HEK293T (cell line): ENCODE measurements around the gene FKBP3.

ENCODE experiments used
- CTCF ChIA-PET: fragments of 350-600 bp; formaldehyde crosslinking; extraction: SDS; loops from one replicate; lab custom pipeline; 2021; ENCODE audit warnings: antibody characterized with exemption, inconsistent platforms; lab: Yijun Ruan, JAX
- POLR2A ChIA-PET: fragments of 350-600 bp; formaldehyde crosslinking; extraction: SDS; loops from one replicate; lab custom pipeline; 2020; ENCODE audit warnings: antibody characterized with exemption, inconsistent platforms; lab: Yijun Ruan, JAX
- DNase-seq: peaks from one replicate; pipeline ENCODE4 v3.0.0; 2012; ENCODE audit warnings: mixed read lengths; ENCODE audit errors: extremely low spot score
- ARNT ChIP-seq: fragments of 450-650 bp; IDR thresholded peaks from 2 replicates; pipeline ENCODE4 v1.6.1; 2017; ENCODE audit warnings: mild to moderate bottlenecking
- BHLHE40 ChIP-seq: fragments of 450-650 bp; IDR thresholded peaks from 2 replicates; pipeline ENCODE4 v1.6.1; 2016; ENCODE audit warnings: mild to moderate bottlenecking, moderate library complexity, borderline replicate concordance
- CTBP1 ChIP-seq: fragments of 450-650 bp; IDR thresholded peaks from 2 replicates; pipeline ENCODE4 v1.6.1; 2016; ENCODE audit warnings: borderline replicate concordance
- ELF4 ChIP-seq: fragments of 450-650 bp; IDR thresholded peaks from 2 replicates; pipeline ENCODE4 v1.6.1; 2017; ENCODE audit warnings: antibody characterized with exemption
- FOXA1 ChIP-seq: fragments of 450-650 bp; IDR thresholded peaks from 2 replicates; pipeline ENCODE4 v1.6.1; 2016; ENCODE audit warnings: mild to moderate bottlenecking
- FOXK2 ChIP-seq: fragments of 450-650 bp; IDR thresholded peaks from 2 replicates; pipeline ENCODE4 v1.6.1; 2016; ENCODE audit warnings: mild to moderate bottlenecking
- FOXM1 ChIP-seq: fragments of 450-650 bp; IDR thresholded peaks from 2 replicates; pipeline ENCODE4 v1.6.1; 2017; ENCODE audit warnings: mild to moderate bottlenecking, borderline replicate concordance
- HDGF ChIP-seq: fragments of 450-650 bp; IDR thresholded peaks from 2 replicates; pipeline ENCODE4 v1.6.1; 2017; ENCODE audit warnings: antibody characterized with exemption, borderline replicate concordance
- L3MBTL2 ChIP-seq: fragments of 450-650 bp; conservative IDR thresholded peaks from 2 replicates; pipeline ENCODE4 v1.6.1; 2016; ENCODE audit warnings: mild to moderate bottlenecking
- LEF1 ChIP-seq: fragments of 450-650 bp; IDR thresholded peaks from 2 replicates; pipeline ENCODE4 v1.6.1; 2017; ENCODE audit warnings: mild to moderate bottlenecking, borderline replicate concordance
- NFRKB ChIP-seq: fragments of 450-650 bp; IDR thresholded peaks from 2 replicates; pipeline ENCODE4 v1.6.1; 2016; ENCODE audit warnings: mild to moderate bottlenecking, moderate library complexity
- SP1 ChIP-seq: fragments of 450-650 bp; IDR thresholded peaks from 2 replicates; pipeline ENCODE4 v1.6.1; 2017
- SUZ12 ChIP-seq: fragments of 450-650 bp; IDR thresholded peaks from 2 replicates; pipeline ENCODE4 v1.6.1; 2016; ENCODE audit warnings: mild to moderate bottlenecking
- TARDBP ChIP-seq: fragments of 450-650 bp; IDR thresholded peaks from 2 replicates; pipeline ENCODE4 v1.6.1; 2016
- ZNF384 ChIP-seq: fragments of 450-650 bp; IDR thresholded peaks from 2 replicates; pipeline ENCODE4 v1.6.1; 2016
- TF ChIP-seq, protein P1 (sequence below): fragments of 450-650 bp; IDR thresholded peaks from 2 replicates; pipeline ENCODE4 v1.6.1; 2016

The FKBP3 gene

DNA sequence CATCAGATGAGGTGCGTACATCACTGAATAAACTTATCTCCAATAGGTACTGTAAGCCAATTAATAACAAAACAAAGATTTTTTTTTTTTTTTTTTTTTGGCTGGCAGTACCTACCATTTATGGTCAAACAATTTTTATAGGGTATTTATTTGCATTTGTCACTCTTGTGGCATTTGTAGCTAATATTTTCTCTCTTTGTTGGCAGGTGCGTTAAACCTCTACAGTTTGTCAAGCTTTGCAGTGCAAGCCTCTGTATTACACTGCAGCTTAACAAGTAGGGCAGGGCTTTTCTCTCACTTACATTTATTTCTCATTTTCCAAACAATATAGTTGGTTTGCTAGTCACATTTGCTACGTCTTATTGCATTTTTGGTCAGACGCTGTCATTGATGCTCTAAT lies 38.1 kb downstream of the FKBP3 start:
- ChIA-PET CTCF (no interaction called here), POLR2A (no interaction called here)
- DNase-seq = no peak
- no peak for TF ChIP-seq FOXA1
- no peak for TF ChIP-seq BHLHE40
- no peak for TF ChIP-seq HDGF
- TF ChIP-seq ARNT = no peak
- TF ChIP-seq L3MBTL2 = no peak
- TF ChIP-seq, protein P1, sequence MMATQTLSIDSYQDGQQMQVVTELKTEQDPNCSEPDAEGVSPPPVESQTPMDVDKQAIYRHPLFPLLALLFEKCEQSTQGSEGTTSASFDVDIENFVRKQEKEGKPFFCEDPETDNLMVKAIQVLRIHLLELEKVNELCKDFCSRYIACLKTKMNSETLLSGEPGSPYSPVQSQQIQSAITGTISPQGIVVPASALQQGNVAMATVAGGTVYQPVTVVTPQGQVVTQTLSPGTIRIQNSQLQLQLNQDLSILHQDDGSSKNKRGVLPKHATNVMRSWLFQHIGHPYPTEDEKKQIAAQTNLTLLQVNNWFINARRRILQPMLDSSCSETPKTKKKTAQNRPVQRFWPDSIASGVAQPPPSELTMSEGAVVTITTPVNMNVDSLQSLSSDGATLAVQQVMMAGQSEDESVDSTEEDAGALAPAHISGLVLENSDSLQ = no peak
- TF ChIP-seq ZNF384 = no peak
- no peak for TF ChIP-seq LEF1
- TF ChIP-seq FOXM1 = no peak
- no peak for TF ChIP-seq NFRKB
- no peak for TF ChIP-seq ELF4
- TF ChIP-seq FOXK2 = no peak
- TF ChIP-seq TARDBP = no peak
- TF ChIP-seq CTBP1 = no peak
- no peak for TF ChIP-seq SUZ12
- TF ChIP-seq SP1 = no peak

DNA sequence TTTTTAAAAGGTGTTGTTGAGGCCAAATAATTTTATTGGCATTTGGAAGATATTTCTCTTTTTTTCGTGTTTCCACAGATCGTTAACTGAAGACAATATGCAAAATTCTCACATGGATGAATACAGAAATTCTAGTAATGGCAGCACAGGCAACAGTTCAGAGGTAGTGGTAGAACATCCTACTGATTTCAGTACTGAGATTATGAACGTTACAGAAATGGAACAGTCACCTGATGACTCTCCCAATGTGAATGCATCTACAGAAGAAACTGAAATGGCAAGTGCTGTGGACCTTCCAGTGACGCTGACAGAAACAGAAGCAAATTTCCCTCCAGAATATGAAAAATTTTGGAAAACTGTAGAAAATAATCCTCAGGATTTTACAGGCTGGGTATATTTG lies 39.1 kb downstream of the FKBP3 start:
- ChIA-PET POLR2A (no interaction called here), CTCF (no interaction called here)

DNA sequence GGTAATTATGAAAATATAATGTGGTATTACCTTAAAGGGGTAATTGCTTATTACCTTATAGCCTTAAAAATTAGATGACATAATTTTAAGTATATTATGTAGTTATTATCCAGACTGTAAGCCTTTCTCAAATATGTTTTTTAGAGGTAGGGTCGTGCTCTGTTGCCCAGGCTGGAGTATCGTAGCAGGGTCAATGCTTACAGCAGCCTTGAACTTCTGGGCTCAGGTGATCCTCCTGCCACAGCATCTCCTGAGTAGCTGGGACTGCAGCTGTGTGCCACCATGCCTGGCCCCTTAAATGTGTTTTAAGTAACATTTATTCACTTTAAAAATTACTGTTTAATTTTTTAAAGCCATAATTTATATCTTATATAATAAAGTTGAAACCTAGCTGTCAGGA lies 40.0 kb downstream of the FKBP3 start:
- no peak for DNase-seq
- ChIA-PET POLR2A (interaction anchor here (0.9 to 1.6 kb wide), 2 partner anchors 10 to 132 kb away, joined by 5 to 6 read pairs; partner anchors contain the start of genes KLHL28 and TOGARAM1), CTCF (interaction anchor here (0.6 kb wide), 1 partner anchor 12 kb away, joined by 3 read pairs; no protein-coding TSS in a partner anchor)
- no peak for TF ChIP-seq ZNF384
- TF ChIP-seq, protein P1 = no peak

More for the DNA sequence above, 39.1 kb downstream of the FKBP3 start:
- DNase-seq = no peak
- TF ChIP-seq HDGF = no peak
- no peak for TF ChIP-seq SUZ12
- TF ChIP-seq ARNT = no peak
- no peak for TF ChIP-seq CTBP1
- TF ChIP-seq ZNF384 = no peak
- TF ChIP-seq TARDBP = no peak
- TF ChIP-seq FOXM1 = no peak
- no peak for TF ChIP-seq LEF1
- TF ChIP-seq SP1 = no peak
- no peak for TF ChIP-seq BHLHE40

DNA sequence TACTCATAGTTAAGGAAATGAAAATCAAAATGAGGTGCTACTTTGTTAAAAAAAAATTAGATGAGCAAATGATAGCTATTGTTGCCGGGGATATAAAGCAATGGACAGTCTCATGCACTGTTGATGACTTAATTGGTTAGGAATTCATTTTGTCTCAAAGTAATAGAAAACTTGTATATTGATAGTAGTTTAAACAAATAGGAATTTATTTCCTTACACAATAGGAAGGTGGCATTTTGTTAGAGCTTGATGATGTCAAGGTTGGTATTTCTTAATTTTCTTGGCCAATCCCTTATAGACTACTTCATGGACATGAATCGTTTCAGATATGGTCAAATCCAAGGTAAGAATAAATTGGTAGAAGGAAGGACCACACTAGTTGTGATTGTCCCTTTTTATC lies 42.6 kb downstream of the FKBP3 start:
- no peak for DNase-seq
- ChIA-PET POLR2A (interaction anchor here (1.4 kb wide), 1 partner anchor 130 kb away, joined by 3 read pairs; the partner anchor contains the start of genes KLHL28 and TOGARAM1), CTCF (interaction anchor here (0.6 kb wide), 1 partner anchor 13 kb away, joined by 7 read pairs; no protein-coding TSS in a partner anchor)
- TF ChIP-seq SUZ12 (no peak), BHLHE40 (no peak), FOXA1 (no peak), TARDBP (no peak), ELF4 (no peak), LEF1 (no peak)

DNA sequence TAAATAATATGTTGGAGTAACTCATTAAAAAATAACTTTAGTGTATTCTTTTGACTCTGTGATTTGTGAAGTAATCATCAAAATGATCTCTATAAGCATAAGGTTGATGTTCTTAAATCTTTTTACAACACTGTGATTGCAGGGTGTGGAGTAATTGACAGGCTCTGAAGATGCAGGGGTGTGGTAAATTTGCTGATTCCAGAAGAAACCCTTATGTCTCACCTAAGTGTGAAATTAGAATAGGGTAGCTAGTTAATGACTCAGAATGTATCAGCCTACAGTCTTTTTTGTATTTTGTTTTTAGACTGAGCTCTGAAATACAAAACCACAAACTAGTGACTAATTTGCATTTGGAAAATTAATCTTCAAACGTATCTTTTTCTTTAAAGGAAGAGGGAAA lies 44.5 kb downstream of the FKBP3 start:
- TF ChIP-seq NFRKB (no peak), HDGF (no peak), SUZ12 (no peak), FOXA1 (no peak), CTBP1 (no peak), ELF4 (no peak), FOXM1 (no peak)
- TF ChIP-seq, protein P1 = no peak
- DNase-seq = no peak
- ChIA-PET POLR2A (no interaction called here), CTCF (no interaction called here)

DNA sequence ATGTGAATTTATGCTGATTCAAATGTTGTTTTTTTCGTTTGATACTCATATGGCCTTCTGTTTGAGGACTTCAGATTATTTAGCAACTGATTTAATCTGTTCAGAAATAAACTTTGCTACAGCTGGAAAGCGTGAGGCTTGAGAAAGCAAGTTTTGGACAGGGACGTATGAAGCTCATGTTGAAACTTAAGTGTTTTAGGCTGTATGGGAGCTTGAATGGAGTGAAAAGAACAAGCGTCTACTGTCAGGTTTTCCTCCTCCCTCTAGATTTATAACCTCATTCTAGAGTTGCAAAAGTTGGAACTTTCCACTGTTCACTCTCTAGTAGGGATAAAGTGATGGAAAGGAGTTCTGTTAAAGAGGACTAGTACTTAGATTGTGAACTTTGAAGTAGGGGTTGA lies 49.3 kb downstream of the FKBP3 start:
- ChIA-PET POLR2A (interaction anchor here (1.0 to 3.1 kb wide), 7 partner anchors 9 to 172 kb away, joined by 3 to 21 read pairs (median 6); partner anchors contain the start of genes FANCM, FKBP3, KLHL28 and TOGARAM1), CTCF (no interaction called here)
- DNase-seq = no peak
- TF ChIP-seq, protein P1 = peak; percentile 84
- TF ChIP-seq ELF4 = no peak
